NK-92 treated with Interleukin-12 subunit alpha and Interleukin-12 subunit beta, amount 100 ng/mL, for 24 hours (cell line): ENCODE measurements around the gene TMEM191B.
"Not testable (repeated sequence)": the region's sequence is repeated elsewhere in the genome, so short reads cannot be mapped to it uniquely, and the experiment has no call there.

Experiments used
- DNase-seq: peaks from one replicate; lab custom pipeline; 2025; lab: John Stamatoyannopoulos, UW

Gene TMEM191B

GRCh38 chr22:18558516-18558915, 30.9 kb downstream of the TMEM191B start:
- not testable (repeated sequence) for DNase-seq

GRCh38 chr22:18558939-18559338, 31.3 kb downstream of the TMEM191B start:
- DNase-seq, result not testable (repeated sequence)

- not testable (repeated sequence) for DNase-seq
These were observed 32.7 kb downstream of the TMEM191B start for GRCh38 chr22:18560099-18560974.

GRCh38 chr22:18570509-18571246, 43.1 kb downstream of the TMEM191B start:
- not testable (repeated sequence) for DNase-seq

GRCh38 chr22:18573483-18574164, 46.0 kb downstream of the TMEM191B start:
- DNase-seq, result not testable (repeated sequence)

- DNase-seq, result not testable (repeated sequence)
These were observed 47.0 kb downstream of the TMEM191B start for GRCh38 chr22:18574555-18574954.

GRCh38 chr22:18575686-18576085, 48.1 kb downstream of the TMEM191B start:
- DNase-seq, result not testable (repeated sequence)

GRCh38 chr22:18577090-18577818, 49.7 kb downstream of the TMEM191B start:
- DNase-seq, result not testable (repeated sequence)

- not testable (repeated sequence) for DNase-seq
These were observed 50.2 kb downstream of the TMEM191B start for GRCh38 chr22:18577847-18578246.
